Left renal pelvis (tissue), 4 donors: ENCODE results near the gene MXI1. TPM values are rescaled to one million over a fixed set of nuclear protein-coding genes. Genes with fewer than 3 reads are reported as not detected.
"Not testable (repeated sequence)": the region's sequence is repeated elsewhere in the genome, so short reads cannot be mapped to it uniquely, and the experiment has no call there.

Experiments
- DNase-seq, 4 donors: peaks; one replicate each; pipeline ENCODE4 v3.0.0-alpha.2; 2013; ENCODE audit warnings: low read depth in 4 of 4, low spot score in 3 of 4
- polyA plus RNA-seq, 4 donors: library from polyadenylated mRNA; unstranded; fragments of 120-200 nt; gene quantifications; one replicate each; pipeline ENCODE4 v1.2.1, GENCODE V29; 2013; ENCODE audit not compliant: insufficient read length in 4 of 4

Gene MXI1
- polyA plus RNA-seq, 4 donors, result 41.7 to 54.1 (median 48.3) TPM

- DNase-seq, result no peak
Observed at GRCh38 chr10:110306452-110306768, 99.0 kb downstream of the MXI1 start.

GRCh38 chr10:110307805-110308204 lies 100.4 kb downstream of the MXI1 start:
- DNase-seq, result no peak

GRCh38 chr10:110310741-110311140 lies 103.3 kb downstream of the MXI1 start:
- DNase-seq, result no peak

- peak in 2 of 4 donors; percentile 40 to 46 for DNase-seq
Observed at GRCh38 chr10:110311357-110311949, 104.0 kb downstream of the MXI1 start.

- DNase-seq, result no peak
Observed at GRCh38 chr10:110312206-110312605, 104.8 kb downstream of the MXI1 start.

- no peak for DNase-seq
Observed at GRCh38 chr10:110313674-110314073, 106.3 kb downstream of the MXI1 start.

- no peak for DNase-seq
Observed at GRCh38 chr10:110317866-110318850, 110.8 kb downstream of the MXI1 start.

GRCh38 chr10:110321869-110322620 lies 114.6 kb downstream of the MXI1 start:
- DNase-seq, result no peak

- no peak for DNase-seq
Observed at GRCh38 chr10:110323503-110323902, 116.1 kb downstream of the MXI1 start.

GRCh38 chr10:110324201-110324804 lies 116.9 kb downstream of the MXI1 start:
- no peak for DNase-seq

- DNase-seq, result no peak
Observed at GRCh38 chr10:110324805-110325280, 117.4 kb downstream of the MXI1 start.

GRCh38 chr10:110326351-110327032 lies 119.1 kb downstream of the MXI1 start:
- DNase-seq, result no peak

- no peak for DNase-seq
Observed at GRCh38 chr10:110327262-110327914, 120.0 kb downstream of the MXI1 start.

GRCh38 chr10:110330675-110331074 lies 123.3 kb downstream of the MXI1 start:
- DNase-seq, result no peak

GRCh38 chr10:110331226-110331795 lies 123.9 kb downstream of the MXI1 start:
- not testable (repeated sequence) for DNase-seq

- DNase-seq, result no peak
Observed at GRCh38 chr10:110334061-110334656, 126.8 kb downstream of the MXI1 start.

GRCh38 chr10:110335314-110336064 lies 128.1 kb downstream of the MXI1 start:
- DNase-seq, result no peak

GRCh38 chr10:110336111-110336721 lies 128.8 kb downstream of the MXI1 start:
- DNase-seq, result no peak
